Activated CD4-positive, alpha-beta T cell treated with anti-CD3 and anti-CD28 coated beads, Interleukin-2, amount 10 ng/mL, durations not matched to agents 24 days and 14 days (primary cell): ENCODE data around the gene PEAK1. TPM values are rescaled to one million over a fixed set of nuclear protein-coding genes. Genes with fewer than 3 reads are reported as not detected.
A peak's percentile ranks its signal among the peaks of the same experiment; 100 is the strongest.

ENCODE experiments used
- DNase-seq: peaks from one replicate; pipeline ENCODE4 v3.0.0; 2022
- H3K27ac Mint-ChIP-seq: one replicate; pipeline ENCODE4 v1.8.0; 2022; ENCODE audit warnings: mild to moderate bottlenecking, mixed read lengths
- H3K27me3 Mint-ChIP-seq: one replicate; pipeline ENCODE4 v1.8.0; 2022; ENCODE audit warnings: mixed read lengths
- H3K36me3 Mint-ChIP-seq: one replicate; pipeline ENCODE4 v1.8.0; 2022; ENCODE audit warnings: low read depth, mild to moderate bottlenecking, mixed read lengths
- H3K4me1 Mint-ChIP-seq: one replicate; pipeline ENCODE4 v1.8.0; 2021; ENCODE audit warnings: mixed read lengths
- H3K4me3 Mint-ChIP-seq: one replicate; pipeline ENCODE4 v1.8.0; 2022; ENCODE audit warnings: mild to moderate bottlenecking, moderate library complexity, mixed read lengths
- H3K9me3 Mint-ChIP-seq: one replicate; pipeline ENCODE4 v1.8.0; 2021; ENCODE audit warnings: mixed read lengths
- intact Hi-C: fragments of 100-400 bp; cut with micrococcal nuclease; formaldehyde crosslinking; loops from one replicate; pipeline ENCODE4 v1.15.1; 2023
- total RNA-seq: library from RNA; stranded (reverse); gene quantifications from 2 replicates; pipeline ENCODE4 v1.2.3, GENCODE V29; 2022

PEAK1 gene
- total RNA-seq, 1 donor from 2014 or later = 25.9 TPM

GRCh38 chr15:77104155-77104554 is 315.7 kb downstream of the PEAK1 start:
- H3K4me3 Mint-ChIP-seq = no peak overlapping the region
- no peak overlapping the region for H3K27ac Mint-ChIP-seq
- no peak for DNase-seq
- H3K36me3 Mint-ChIP-seq = no peaks in the 10 kb centered on the region
- peaks cover 2% of the 10 kb centered on the region for H3K4me1 Mint-ChIP-seq
- H3K9me3 Mint-ChIP-seq = no peaks in the 10 kb centered on the region
- H3K27me3 Mint-ChIP-seq = peaks cover 1% of the 10 kb centered on the region
- intact Hi-C loops = no loop called here

GRCh38 chr15:77099741-77100463 is 320.0 kb downstream of the PEAK1 start:
- no peak for DNase-seq
- Mint-ChIP-seq H3K36me3 (no peaks in the 10 kb centered on the region), H3K27me3 (peaks cover 3% of the 10 kb centered on the region), H3K27ac (no peak overlapping the region), H3K4me1 (peaks cover 2% of the 10 kb centered on the region), H3K9me3 (no peaks in the 10 kb centered on the region), H3K4me3 (no peak overlapping the region)
- intact Hi-C loops = no loop called here

- H3K4me3 Mint-ChIP-seq = no peak overlapping the region
- H3K27ac Mint-ChIP-seq = no peak overlapping the region
- intact Hi-C loops = no loop called here
- DNase-seq = no peak
- peaks cover 5% of the 10 kb centered on the region for H3K27me3 Mint-ChIP-seq
- no peaks in the 10 kb centered on the region for H3K36me3 Mint-ChIP-seq
- H3K4me1 Mint-ChIP-seq = no peaks in the 10 kb centered on the region
- no peaks in the 10 kb centered on the region for H3K9me3 Mint-ChIP-seq
Observed at GRCh38 chr15:77098572-77098971, 321.3 kb downstream of the PEAK1 start.

- Mint-ChIP-seq H3K27ac (no peak overlapping the region), H3K36me3 (no peaks in the 10 kb centered on the region), H3K9me3 (no peaks in the 10 kb centered on the region), H3K4me3 (no peak overlapping the region), H3K27me3 (peaks cover 5% of the 10 kb centered on the region), H3K4me1 (no peaks in the 10 kb centered on the region)
- intact Hi-C loops = no loop called here
- DNase-seq = no peak
Observed at GRCh38 chr15:77097921-77098320, 322.0 kb downstream of the PEAK1 start.

- Mint-ChIP-seq H3K4me1 (no peaks in the 10 kb centered on the region), H3K27ac (no peak overlapping the region), H3K27me3 (peaks cover 5% of the 10 kb centered on the region), H3K9me3 (no peaks in the 10 kb centered on the region), H3K36me3 (no peaks in the 10 kb centered on the region), H3K4me3 (no peak overlapping the region)
- DNase-seq = no peak
- intact Hi-C loops = no loop called here
Observed at GRCh38 chr15:77097248-77097721, 322.6 kb downstream of the PEAK1 start.

- Mint-ChIP-seq H3K4me3 (no peak overlapping the region), H3K36me3 (no peaks in the 10 kb centered on the region), H3K9me3 (no peaks in the 10 kb centered on the region), H3K27me3 (peaks cover 5% of the 10 kb centered on the region), H3K4me1 (no peaks in the 10 kb centered on the region), H3K27ac (no peak overlapping the region)
- no peak for DNase-seq
- intact Hi-C loops = no loop called here
Observed at GRCh38 chr15:77096541-77096940, 323.4 kb downstream of the PEAK1 start.

- intact Hi-C loops = no loop called here
- DNase-seq = no peak
Observed at GRCh38 chr15:77096138-77096537, 323.8 kb downstream of the PEAK1 start.

GRCh38 chr15:77094397-77095030 is 325.4 kb downstream of the PEAK1 start:
- Mint-ChIP-seq H3K9me3 (no peaks in the 10 kb centered on the region), H3K36me3 (no peaks in the 10 kb centered on the region)

More at GRCh38 chr15:77096138-77096537, 323.8 kb downstream of the PEAK1 start:
- no peaks in the 10 kb centered on the region for H3K9me3 Mint-ChIP-seq
- H3K4me3 Mint-ChIP-seq = no peak overlapping the region
- no peak overlapping the region for H3K27ac Mint-ChIP-seq
- H3K27me3 Mint-ChIP-seq = peaks cover 5% of the 10 kb centered on the region
- H3K36me3 Mint-ChIP-seq = no peaks in the 10 kb centered on the region
- no peaks in the 10 kb centered on the region for H3K4me1 Mint-ChIP-seq

GRCh38 chr15:77093436-77093835 is 326.5 kb downstream of the PEAK1 start:
- no peak for DNase-seq
- H3K4me1 Mint-ChIP-seq = no peaks in the 10 kb centered on the region
- H3K9me3 Mint-ChIP-seq = no peaks in the 10 kb centered on the region
- H3K4me3 Mint-ChIP-seq = no peak overlapping the region
- intact Hi-C loops = no loop called here
- no peaks in the 10 kb centered on the region for H3K36me3 Mint-ChIP-seq
- H3K27me3 Mint-ChIP-seq = peaks cover 10% of the 10 kb centered on the region
- no peak overlapping the region for H3K27ac Mint-ChIP-seq

More at GRCh38 chr15:77094397-77095030, 325.4 kb downstream of the PEAK1 start:
- Mint-ChIP-seq H3K4me3 (no peak overlapping the region), H3K4me1 (no peaks in the 10 kb centered on the region), H3K27ac (no peak overlapping the region), H3K27me3 (peaks cover 8% of the 10 kb centered on the region)
- no peak for DNase-seq
- intact Hi-C loops = no loop called here

GRCh38 chr15:77091097-77091496 is 328.8 kb downstream of the PEAK1 start:
- H3K4me3 Mint-ChIP-seq = no peak overlapping the region
- H3K4me1 Mint-ChIP-seq = no peaks in the 10 kb centered on the region
- H3K9me3 Mint-ChIP-seq = no peaks in the 10 kb centered on the region
- peaks cover 9% of the 10 kb centered on the region for H3K27me3 Mint-ChIP-seq
- H3K36me3 Mint-ChIP-seq = no peaks in the 10 kb centered on the region
- H3K27ac Mint-ChIP-seq = no peak overlapping the region
- no peak for DNase-seq
- intact Hi-C loops = no loop called here

GRCh38 chr15:77087213-77087612 is 332.7 kb downstream of the PEAK1 start:
- H3K27me3 Mint-ChIP-seq = peaks cover 11% of the 10 kb centered on the region
- H3K4me1 Mint-ChIP-seq = peaks cover 9% of the 10 kb centered on the region
- intact Hi-C loops = no loop called here
- H3K36me3 Mint-ChIP-seq = no peaks in the 10 kb centered on the region
- no peak overlapping the region for H3K4me3 Mint-ChIP-seq
- H3K27ac Mint-ChIP-seq = no peak overlapping the region
- H3K9me3 Mint-ChIP-seq = no peaks in the 10 kb centered on the region
- DNase-seq = no peak

GRCh38 chr15:77085297-77085696 is 334.6 kb downstream of the PEAK1 start:
- no peak for DNase-seq
- Mint-ChIP-seq H3K27me3 (peaks cover 7% of the 10 kb centered on the region), H3K27ac (no peak overlapping the region), H3K4me3 (no peak overlapping the region), H3K36me3 (no peaks in the 10 kb centered on the region), H3K4me1 (peaks cover 9% of the 10 kb centered on the region), H3K9me3 (no peaks in the 10 kb centered on the region)
- intact Hi-C loops = no loop called here

- Mint-ChIP-seq H3K27me3 (peaks cover 7% of the 10 kb centered on the region), H3K36me3 (no peaks in the 10 kb centered on the region), H3K4me3 (no peak overlapping the region), H3K4me1 (peaks cover 9% of the 10 kb centered on the region), H3K27ac (no peak overlapping the region), H3K9me3 (no peaks in the 10 kb centered on the region)
- intact Hi-C loops = no loop called here
- DNase-seq = no peak
Observed at GRCh38 chr15:77084436-77084835, 335.5 kb downstream of the PEAK1 start.

GRCh38 chr15:77083381-77084160 is 336.3 kb downstream of the PEAK1 start:
- Mint-ChIP-seq H3K36me3 (no peaks in the 10 kb centered on the region), H3K27me3 (peaks cover 6% of the 10 kb centered on the region), H3K9me3 (no peaks in the 10 kb centered on the region), H3K4me3 (peak overlapping the region; percentile 55), H3K27ac (no peak overlapping the region), H3K4me1 (peaks cover 9% of the 10 kb centered on the region)
- intact Hi-C loops = no loop called here
- peak; percentile 80 for DNase-seq
